HL-60 (cell line): ENCODE measurements around the gene C22orf15.

ENCODE experiments used
- DNase-seq, 2 experiments: peaks; one replicate each; pipeline ENCODE4 v3.0.0-alpha.2; 2010 to 2020; ENCODE audit warnings: low read depth in 1 of 2, low spot score in 1 of 2
- H3K27ac ChIP-seq: fragments of 250-450 bp; sonication (Bioruptor Pico); replicated peaks from 2 replicates; pipeline ENCODE4 v1.5.1; 2020; ENCODE audit warnings: mild to moderate bottlenecking, moderate library complexity
- H3K27me3 ChIP-seq: fragments of 250-450 bp; sonication (Bioruptor Pico); 2 replicates; pipeline ENCODE4 v1.5.1; 2021; ENCODE audit warnings: mild to moderate bottlenecking, moderate library complexity; ENCODE audit not compliant: insufficient read depth, poor library complexity, severe bottlenecking
- H3K4me3 ChIP-seq: replicated peaks from 2 replicates; pipeline ENCODE4 v1.5.1; 2011; ENCODE audit warnings: mild to moderate bottlenecking, control low read depth, low read length; ENCODE audit not compliant: insufficient read depth
- GABPA ChIP-seq: IDR thresholded peaks from 2 replicates; pipeline ENCODE4 v1.6.1; 2012; ENCODE audit warnings: low read depth
- POLR2AphosphoS5 ChIP-seq: IDR thresholded peaks from 2 replicates; pipeline ENCODE4 v1.6.1; 2012; ENCODE audit warnings: low read depth
- REST ChIP-seq: IDR thresholded peaks from 2 replicates; pipeline ENCODE4 v1.6.1; 2012; ENCODE audit warnings: low read depth; ENCODE audit not compliant: insufficient replicate concordance
- SPI1 ChIP-seq: IDR thresholded peaks from 2 replicates; pipeline ENCODE4 v1.6.1; 2012; ENCODE audit warnings: low read depth, mild to moderate bottlenecking, borderline replicate concordance
- TF ChIP-seq, protein P1 (sequence below): IDR thresholded peaks from one replicate; pipeline ENCODE4 v1.5.1; 2011; ENCODE audit warnings: low read length, control low read depth, inconsistent platforms; ENCODE audit not compliant: insufficient read depth

Gene C22orf15

GRCh38 chr22:23803001-23803819 lies 40.4 kb downstream of the C22orf15 start:
- no peak overlapping the region for H3K4me3 ChIP-seq

DNA sequence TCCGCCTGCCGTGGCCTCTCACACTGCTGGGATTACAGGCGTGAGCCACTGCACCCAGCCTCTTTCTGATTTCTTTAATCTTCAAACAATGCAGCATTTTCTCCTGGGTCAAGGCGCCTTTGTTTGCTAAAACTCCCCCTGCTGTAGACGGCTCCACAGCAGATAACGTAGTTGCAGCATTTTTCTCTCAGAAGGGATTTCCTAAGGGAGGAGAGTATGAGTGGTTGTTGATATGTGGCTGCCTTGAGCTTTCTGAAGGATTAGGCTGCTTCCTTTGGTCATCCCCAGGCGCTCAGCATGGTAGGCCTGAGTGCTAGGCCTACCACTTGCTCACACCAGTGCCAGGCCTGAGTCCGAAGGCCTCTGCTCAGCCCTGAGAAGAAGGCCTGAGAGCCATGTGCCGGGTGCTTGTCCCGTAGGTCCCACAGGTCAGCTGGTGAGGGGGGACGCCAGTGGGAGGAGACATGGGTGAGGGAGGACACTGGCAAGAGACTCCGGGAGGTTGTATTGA lies 42.0 kb downstream of the C22orf15 start:
- Histone ChIP-seq H3K4me3 (no peak overlapping the region), H3K27me3 (no peaks in the 10 kb centered on the region), H3K27ac (no peak overlapping the region)
- no peak for DNase-seq
- TF ChIP-seq POLR2AphosphoS5 (no peak), REST (no peak), SPI1 (no peak)
- TF ChIP-seq, protein P1, sequence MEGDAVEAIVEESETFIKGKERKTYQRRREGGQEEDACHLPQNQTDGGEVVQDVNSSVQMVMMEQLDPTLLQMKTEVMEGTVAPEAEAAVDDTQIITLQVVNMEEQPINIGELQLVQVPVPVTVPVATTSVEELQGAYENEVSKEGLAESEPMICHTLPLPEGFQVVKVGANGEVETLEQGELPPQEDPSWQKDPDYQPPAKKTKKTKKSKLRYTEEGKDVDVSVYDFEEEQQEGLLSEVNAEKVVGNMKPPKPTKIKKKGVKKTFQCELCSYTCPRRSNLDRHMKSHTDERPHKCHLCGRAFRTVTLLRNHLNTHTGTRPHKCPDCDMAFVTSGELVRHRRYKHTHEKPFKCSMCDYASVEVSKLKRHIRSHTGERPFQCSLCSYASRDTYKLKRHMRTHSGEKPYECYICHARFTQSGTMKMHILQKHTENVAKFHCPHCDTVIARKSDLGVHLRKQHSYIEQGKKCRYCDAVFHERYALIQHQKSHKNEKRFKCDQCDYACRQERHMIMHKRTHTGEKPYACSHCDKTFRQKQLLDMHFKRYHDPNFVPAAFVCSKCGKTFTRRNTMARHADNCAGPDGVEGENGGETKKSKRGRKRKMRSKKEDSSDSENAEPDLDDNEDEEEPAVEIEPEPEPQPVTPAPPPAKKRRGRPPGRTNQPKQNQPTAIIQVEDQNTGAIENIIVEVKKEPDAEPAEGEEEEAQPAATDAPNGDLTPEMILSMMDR, result no peak

More at GRCh38 chr22:23803001-23803819, 40.4 kb downstream of the C22orf15 start:
- H3K27ac ChIP-seq, result no peak overlapping the region
- DNase-seq, result no peak
- H3K27me3 ChIP-seq, result no peaks in the 10 kb centered on the region
- TF ChIP-seq GABPA, result no peak
- TF ChIP-seq, protein P1, result no peak
- TF ChIP-seq POLR2AphosphoS5, result no peak
- TF ChIP-seq SPI1, result no peak
- TF ChIP-seq REST, result no peak

GRCh38 chr22:23806837-23807236 lies 44.0 kb downstream of the C22orf15 start:
- Histone ChIP-seq H3K4me3 (no peak overlapping the region), H3K27ac (no peak overlapping the region), H3K27me3 (no peaks in the 10 kb centered on the region)
- no peak for DNase-seq
- TF ChIP-seq, protein P1, result no peak
- TF ChIP-seq GABPA (no peak), POLR2AphosphoS5 (no peak), SPI1 (no peak), REST (no peak)
